Glomerular visceral epithelial cell (primary cell): ENCODE data around the gene C10orf120.

ENCODE experiments used
- DNase-seq: peaks from one replicate; pipeline ENCODE4 v3.0.0-alpha.2; 2016; ENCODE audit errors: extremely low spot score

The C10orf120 gene

GRCh38 chr10:122660696-122661095 lies 39.0 kb downstream of the C10orf120 start:
- no peak for DNase-seq

GRCh38 chr10:122659651-122660050 lies 40.0 kb downstream of the C10orf120 start:
- DNase-seq = no peak

GRCh38 chr10:122659126-122659525 lies 40.5 kb downstream of the C10orf120 start:
- DNase-seq = no peak

- DNase-seq = no peak
These were observed 41.1 kb downstream of the C10orf120 start for GRCh38 chr10:122658356-122659049.

- no peak for DNase-seq
These were observed 41.9 kb downstream of the C10orf120 start for GRCh38 chr10:122657729-122658128.

- no peak for DNase-seq
These were observed 42.4 kb downstream of the C10orf120 start for GRCh38 chr10:122657255-122657654.

GRCh38 chr10:122656741-122657140 lies 42.9 kb downstream of the C10orf120 start:
- no peak for DNase-seq

GRCh38 chr10:122656308-122656705 lies 43.3 kb downstream of the C10orf120 start:
- no peak for DNase-seq

GRCh38 chr10:122655524-122656307 lies 43.9 kb downstream of the C10orf120 start:
- DNase-seq = no peak

GRCh38 chr10:122650331-122650730 lies 49.3 kb downstream of the C10orf120 start:
- DNase-seq = no peak

GRCh38 chr10:122649903-122650302 lies 49.7 kb downstream of the C10orf120 start:
- no peak for DNase-seq

- peak; percentile 47 for DNase-seq
These were observed 50.8 kb downstream of the C10orf120 start for GRCh38 chr10:122648599-122649428.
